ENCODE results near the gene CALHM5. TPM values are rescaled to one million over a fixed set of nuclear protein-coding genes. Genes with fewer than 3 reads are reported as not detected.

CALHM5 gene
- total and polyA plus RNA-seq, 10 of the 15 experiments (the other 5 are each of a cell fraction or from before 2014, with no cell fraction given), result not detected

GRCh38 chr6:116530436-116530835 is 19.0 kb downstream of the CALHM5 start (continued):
- TF ChIP-seq, protein P1, sequence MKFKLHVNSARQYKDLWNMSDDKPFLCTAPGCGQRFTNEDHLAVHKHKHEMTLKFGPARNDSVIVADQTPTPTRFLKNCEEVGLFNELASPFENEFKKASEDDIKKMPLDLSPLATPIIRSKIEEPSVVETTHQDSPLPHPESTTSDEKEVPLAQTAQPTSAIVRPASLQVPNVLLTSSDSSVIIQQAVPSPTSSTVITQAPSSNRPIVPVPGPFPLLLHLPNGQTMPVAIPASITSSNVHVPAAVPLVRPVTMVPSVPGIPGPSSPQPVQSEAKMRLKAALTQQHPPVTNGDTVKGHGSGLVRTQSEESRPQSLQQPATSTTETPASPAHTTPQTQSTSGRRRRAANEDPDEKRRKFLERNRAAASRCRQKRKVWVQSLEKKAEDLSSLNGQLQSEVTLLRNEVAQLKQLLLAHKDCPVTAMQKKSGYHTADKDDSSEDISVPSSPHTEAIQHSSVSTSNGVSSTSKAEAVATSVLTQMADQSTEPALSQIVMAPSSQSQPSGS (IDR thresholded peaks at IDR 0.05; ENCODE audit: low read length), result no peak
- TF ChIP-seq PAX8 (IDR thresholded peaks at IDR 0.05), result no peak
- TF ChIP-seq WRNIP1 (IDR thresholded peaks at IDR 0.05; ENCODE audit: borderline replicate concordance, low read depth, low read length), result no peak
- TF ChIP-seq ATF7 (IDR thresholded peaks at IDR 0.05; ENCODE audit: low read depth), result no peak
- TF ChIP-seq RFX5 (IDR thresholded peaks at IDR 0.05; ENCODE audit: low read depth, low read length), result no peak
- TF ChIP-seq ZNF687 (IDR thresholded peaks at IDR 0.05), result no peak
- no peak for TF ChIP-seq SPI1 (IDR thresholded peaks at IDR 0.05; ENCODE audit: borderline replicate concordance, insufficient read depth, low read depth, low read length)
- TF ChIP-seq CREB1 (IDR thresholded peaks at IDR 0.05; ENCODE audit: low read depth), result no peak
- TF ChIP-seq KDM1A (IDR thresholded peaks at IDR 0.05; ENCODE audit: borderline replicate concordance), result no peak
- no peak for TF ChIP-seq SRF (IDR thresholded peaks at IDR 0.05; ENCODE audit: low read depth in 2 of 2, low read length in 2 of 2)
- no peak for TF ChIP-seq TARDBP (IDR thresholded peaks at IDR 0.05; ENCODE audit: borderline replicate concordance)
- TF ChIP-seq, protein P2, sequence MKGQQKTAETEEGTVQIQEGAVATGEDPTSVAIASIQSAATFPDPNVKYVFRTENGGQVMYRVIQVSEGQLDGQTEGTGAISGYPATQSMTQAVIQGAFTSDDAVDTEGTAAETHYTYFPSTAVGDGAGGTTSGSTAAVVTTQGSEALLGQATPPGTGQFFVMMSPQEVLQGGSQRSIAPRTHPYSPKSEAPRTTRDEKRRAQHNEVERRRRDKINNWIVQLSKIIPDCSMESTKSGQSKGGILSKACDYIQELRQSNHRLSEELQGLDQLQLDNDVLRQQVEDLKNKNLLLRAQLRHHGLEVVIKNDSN (IDR thresholded peaks at IDR 0.05; ENCODE audit: borderline replicate concordance, extremely low read length, insufficient read depth, low read depth, low read length), result no peak
- TF ChIP-seq, protein P3, sequence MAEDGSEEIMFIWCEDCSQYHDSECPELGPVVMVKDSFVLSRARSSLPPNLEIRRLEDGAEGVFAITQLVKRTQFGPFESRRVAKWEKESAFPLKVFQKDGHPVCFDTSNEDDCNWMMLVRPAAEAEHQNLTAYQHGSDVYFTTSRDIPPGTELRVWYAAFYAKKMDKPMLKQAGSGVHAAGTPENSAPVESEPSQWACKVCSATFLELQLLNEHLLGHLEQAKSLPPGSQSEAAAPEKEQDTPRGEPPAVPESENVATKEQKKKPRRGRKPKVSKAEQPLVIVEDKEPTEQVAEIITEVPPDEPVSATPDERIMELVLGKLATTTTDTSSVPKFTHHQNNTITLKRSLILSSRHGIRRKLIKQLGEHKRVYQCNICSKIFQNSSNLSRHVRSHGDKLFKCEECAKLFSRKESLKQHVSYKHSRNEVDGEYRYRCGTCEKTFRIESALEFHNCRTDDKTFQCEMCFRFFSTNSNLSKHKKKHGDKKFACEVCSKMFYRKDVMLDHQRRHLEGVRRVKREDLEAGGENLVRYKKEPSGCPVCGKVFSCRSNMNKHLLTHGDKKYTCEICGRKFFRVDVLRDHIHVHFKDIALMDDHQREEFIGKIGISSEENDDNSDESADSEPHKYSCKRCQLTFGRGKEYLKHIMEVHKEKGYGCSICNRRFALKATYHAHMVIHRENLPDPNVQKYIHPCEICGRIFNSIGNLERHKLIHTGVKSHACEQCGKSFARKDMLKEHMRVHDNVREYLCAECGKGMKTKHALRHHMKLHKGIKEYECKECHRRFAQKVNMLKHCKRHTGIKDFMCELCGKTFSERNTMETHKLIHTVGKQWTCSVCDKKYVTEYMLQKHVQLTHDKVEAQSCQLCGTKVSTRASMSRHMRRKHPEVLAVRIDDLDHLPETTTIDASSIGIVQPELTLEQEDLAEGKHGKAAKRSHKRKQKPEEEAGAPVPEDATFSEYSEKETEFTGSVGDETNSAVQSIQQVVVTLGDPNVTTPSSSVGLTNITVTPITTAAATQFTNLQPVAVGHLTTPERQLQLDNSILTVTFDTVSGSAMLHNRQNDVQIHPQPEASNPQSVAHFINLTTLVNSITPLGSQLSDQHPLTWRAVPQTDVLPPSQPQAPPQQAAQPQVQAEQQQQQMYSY (CRISPR knock-in tag; IDR thresholded peaks at IDR 0.05), result no peak
- TF ChIP-seq, protein P4, sequence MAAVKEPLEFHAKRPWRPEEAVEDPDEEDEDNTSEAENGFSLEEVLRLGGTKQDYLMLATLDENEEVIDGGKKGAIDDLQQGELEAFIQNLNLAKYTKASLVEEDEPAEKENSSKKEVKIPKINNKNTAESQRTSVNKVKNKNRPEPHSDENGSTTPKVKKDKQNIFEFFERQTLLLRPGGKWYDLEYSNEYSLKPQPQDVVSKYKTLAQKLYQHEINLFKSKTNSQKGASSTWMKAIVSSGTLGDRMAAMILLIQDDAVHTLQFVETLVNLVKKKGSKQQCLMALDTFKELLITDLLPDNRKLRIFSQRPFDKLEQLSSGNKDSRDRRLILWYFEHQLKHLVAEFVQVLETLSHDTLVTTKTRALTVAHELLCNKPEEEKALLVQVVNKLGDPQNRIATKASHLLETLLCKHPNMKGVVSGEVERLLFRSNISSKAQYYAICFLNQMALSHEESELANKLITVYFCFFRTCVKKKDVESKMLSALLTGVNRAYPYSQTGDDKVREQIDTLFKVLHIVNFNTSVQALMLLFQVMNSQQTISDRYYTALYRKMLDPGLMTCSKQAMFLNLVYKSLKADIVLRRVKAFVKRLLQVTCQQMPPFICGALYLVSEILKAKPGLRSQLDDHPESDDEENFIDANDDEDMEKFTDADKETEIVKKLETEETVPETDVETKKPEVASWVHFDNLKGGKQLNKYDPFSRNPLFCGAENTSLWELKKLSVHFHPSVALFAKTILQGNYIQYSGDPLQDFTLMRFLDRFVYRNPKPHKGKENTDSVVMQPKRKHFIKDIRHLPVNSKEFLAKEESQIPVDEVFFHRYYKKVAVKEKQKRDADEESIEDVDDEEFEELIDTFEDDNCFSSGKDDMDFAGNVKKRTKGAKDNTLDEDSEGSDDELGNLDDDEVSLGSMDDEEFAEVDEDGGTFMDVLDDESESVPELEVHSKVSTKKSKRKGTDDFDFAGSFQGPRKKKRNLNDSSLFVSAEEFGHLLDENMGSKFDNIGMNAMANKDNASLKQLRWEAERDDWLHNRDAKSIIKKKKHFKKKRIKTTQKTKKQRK (IDR thresholded peaks at IDR 0.05; ENCODE audit: low read depth, low read length), result no peak
- TF ChIP-seq MTA2 (IDR thresholded peaks at IDR 0.05; ENCODE audit: low read depth), result no peak
